ENCODE measurements around the gene CFAP65. TPM values are rescaled to one million over a fixed set of nuclear protein-coding genes. Genes with fewer than 3 reads are reported as not detected.

Gene CFAP65
- polyA plus RNA-seq, 1 donor: 0.28 TPM

DNA sequence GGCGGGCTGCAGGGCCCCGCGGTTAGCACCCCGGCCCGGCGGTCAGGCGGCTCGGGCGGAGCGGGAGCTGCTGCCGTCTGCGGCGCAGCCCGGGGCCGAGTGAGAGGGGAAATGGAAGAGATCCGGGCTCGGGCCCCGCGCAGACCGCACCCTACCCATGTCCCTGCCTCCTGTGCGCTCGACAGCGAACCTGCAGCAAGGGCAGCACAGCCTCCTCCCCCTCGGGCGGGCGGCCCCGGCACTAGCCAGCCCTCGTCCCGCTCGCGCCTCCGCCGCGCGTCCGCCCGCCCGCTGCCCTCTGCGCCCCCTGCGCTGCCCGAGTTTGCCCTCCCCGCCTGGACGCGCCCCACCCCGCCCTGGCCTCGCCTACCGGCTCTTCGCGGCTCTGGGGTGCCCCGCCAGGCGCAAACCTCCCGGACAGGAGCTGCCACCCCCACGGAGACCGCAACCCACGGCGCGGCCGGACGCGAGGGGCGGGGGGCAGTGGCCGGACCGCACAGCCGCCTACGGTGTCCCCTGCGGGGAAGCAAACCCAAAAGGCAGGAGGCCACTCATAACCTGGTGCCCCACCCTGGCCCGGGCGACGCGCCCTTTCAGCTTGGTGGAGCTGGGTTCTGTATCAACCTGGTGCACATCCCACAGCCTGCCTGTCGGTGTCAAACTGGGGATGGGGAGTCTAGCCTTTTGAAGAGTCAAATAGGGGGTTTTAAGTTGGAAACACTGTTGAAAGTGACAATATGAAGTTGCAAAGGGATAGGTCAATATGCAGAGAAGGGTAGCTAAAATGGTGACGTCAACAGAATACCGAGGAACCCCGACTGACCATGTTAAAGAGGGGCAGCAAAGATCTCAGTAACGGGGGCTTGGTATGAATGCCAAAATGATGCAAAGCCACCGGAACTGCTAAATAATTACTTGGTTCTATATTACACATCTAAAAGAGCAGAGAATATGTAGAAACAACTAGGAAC lies 19.8 kb upstream of the CFAP65 start, which contains the start of gene IHH:
TSS of gene IHH (minus strand) at position 101 of the 971 bp plus-strand sequence. CDS start 454 bp downstream, outside the sequence.
- no peak for DNase-seq

DNA sequence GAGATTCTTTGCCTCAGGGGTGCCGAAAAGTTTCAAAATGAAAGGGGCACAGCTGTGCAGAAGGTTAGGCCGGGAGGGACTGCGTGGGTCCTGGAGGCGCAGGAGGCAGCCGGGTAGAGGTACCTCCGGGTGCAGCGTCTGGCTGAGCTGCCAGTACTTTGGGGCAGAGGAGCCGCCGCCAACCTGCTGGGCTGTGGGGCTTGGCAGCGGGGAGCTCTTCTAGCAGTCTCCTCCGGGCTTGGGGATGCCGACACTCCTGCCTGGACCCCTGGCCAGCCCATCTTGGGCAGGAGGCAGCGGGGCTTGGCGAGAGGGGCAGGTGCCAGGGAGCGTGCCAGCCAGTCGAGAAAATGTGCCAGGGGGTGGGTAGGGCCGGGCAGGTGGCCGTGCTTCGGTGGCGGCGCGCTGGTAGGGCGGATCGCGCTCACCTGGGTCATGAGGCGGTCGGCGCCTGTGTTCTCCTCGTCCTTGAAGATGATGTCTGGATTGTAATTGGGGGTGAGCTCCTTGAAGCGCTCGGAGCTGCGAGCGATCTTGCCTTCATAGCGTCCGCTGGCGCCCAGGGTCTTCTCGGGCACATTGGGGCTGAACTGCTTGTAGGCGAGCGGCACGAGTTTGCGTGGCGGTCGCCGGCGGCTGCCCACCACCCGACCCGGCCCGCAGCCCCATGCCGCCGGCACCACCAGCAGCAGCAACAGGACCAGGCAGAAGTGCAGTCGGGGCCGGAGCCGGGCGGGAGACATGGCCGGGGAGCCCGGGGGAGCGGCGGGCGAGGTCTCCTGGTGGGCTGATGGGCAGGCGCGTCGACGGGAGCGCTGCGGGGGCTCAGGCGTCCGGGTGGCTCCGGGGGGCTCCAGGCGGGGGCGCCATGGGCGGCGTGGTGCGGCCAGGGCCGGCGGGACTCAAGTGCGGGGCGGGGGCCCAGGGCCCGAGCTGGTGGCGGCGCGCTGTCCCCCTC lies 18.7 kb upstream of the CFAP65 start:
- no peak for DNase-seq

DNA sequence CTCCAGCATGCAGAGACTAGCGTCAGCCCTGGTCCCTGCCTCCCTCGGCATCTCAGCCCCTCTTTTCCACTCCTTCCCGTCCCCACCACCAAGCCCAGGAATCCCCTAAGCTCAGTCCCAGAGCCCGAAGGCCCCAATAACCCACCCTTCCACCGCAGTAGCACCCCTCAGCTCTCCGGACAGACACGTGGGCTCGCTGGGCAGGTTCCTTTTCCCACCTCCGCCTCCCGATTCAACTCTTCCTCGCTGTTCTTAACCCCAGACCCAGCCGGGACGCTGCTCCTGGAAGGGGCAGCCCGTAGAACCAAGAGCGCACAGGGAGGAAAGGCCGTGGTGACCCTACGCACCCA lies 18.0 kb upstream of the CFAP65 start:
- no peak for DNase-seq

DNA sequence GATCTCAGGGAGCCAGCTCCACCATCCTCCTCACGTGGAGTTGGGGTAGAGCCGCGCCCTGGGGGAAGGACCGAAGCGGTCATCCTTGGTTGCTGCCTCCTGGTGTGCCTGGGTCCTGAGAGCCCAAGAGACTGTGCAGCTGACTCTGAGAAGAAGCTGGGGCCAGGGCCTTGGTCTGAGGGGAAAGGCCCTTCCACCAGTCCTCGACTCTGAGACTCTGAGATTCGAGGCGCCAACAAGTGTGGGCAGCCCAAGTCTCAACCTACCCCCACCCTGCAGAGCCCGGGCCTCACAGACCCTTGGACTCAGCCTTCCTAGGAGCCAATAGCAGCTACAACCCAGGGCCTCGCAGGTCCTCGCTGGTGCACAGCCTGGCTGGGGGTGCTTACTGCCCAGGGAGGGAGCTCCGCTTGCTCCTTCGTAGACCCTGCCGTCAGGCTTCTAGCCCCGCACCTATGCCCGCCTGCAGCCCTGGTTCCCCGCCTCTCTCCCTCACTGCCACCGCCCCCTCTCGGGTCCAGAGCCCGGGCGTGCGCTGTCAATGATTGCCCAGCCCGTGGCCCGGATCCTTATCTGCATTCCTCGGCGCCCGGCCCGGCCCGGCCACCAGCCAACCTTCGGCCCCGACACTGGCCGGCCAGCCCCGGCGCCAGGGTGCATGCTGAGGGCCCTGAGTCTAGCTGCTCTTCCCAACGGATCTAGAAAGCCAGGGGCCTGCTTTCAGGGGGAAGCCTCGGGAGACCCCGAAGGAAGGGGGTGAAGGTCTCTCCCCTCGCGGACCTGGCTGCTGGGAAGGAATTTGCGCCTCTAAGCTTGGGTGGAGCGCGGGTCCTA lies 17.4 kb upstream of the CFAP65 start:
- no peak for DNase-seq

DNA sequence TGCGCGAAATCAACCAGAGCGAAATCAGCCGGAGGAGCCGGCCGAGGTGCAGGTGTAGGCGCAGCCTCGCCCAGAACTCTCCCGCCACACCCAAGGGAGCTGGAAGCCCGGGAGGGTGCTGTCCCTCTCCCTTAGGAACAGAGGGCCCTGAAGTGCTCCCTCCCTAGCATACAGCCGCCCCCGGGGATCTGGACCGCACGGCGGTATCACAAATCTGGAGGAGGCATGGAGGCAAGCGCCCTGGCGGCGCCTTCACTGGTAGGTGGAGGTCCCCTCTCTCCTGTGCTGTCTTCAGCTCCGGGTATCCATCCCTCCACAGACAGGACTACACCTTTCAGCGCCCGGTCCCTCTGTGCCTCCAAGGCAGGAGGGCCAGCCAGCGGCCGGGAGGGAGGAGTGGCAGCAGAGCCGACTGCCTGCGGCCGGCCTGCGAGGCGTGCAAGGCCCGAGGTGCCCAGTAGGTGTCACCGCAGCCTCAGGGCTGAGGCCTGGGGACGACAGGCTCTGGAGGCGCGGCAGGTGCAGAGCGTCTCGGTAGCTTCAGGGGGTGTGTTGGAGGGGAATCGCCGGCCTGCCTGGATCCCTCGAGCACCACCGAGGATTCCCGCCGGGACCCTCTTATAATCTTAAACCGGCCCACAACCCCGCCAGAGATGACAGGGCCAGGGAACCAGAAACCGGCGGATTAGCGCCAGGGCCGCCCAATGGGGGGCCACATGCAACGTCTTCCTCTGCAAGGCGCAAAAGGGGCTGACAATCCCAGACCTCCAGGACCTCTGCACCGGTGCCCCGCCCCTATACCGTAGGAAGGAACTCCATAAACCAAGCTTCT lies 16.6 kb upstream of the CFAP65 start:
- peak; percentile 51 for DNase-seq

DNA sequence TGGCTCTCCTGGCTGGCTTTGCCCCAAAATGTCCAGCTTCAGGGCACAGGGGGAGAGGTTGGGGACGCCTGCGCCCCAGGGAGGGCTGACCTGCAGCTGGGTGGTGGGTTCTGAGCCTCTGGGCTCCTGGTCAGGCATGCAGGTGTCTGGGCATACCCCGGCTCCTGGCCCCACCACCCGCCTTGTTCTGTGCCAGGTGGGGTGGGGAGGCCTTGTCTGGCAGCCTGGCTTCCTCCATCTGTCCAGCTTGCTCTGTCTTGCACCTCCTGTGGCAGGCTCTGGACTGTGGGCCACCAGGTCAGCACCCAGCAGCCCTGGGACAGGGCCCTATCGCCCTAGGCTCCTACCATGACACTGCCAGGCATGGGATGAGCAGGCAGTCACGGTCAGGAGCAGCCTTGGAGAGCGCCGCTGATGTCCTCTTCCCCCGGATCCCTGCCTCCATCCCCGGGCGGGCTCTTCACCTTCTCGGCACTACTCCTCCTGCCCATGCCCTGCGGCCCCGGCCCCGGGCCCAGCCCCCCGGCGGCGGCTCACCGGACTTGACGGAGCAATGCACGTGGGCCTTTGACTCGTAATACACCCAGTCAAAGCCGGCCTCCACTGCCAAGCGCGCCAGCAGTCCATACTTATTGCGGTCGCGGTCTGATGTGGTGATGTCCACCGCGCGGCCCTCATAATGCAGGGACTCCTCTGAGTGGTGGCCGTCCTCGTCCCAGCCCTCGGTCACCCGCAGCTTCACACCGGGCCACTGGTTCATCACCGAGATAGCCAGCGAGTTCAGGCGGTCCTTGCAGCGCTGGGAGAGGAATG lies 15.8 kb upstream of the CFAP65 start:
- DNase-seq: no peak

DNA sequence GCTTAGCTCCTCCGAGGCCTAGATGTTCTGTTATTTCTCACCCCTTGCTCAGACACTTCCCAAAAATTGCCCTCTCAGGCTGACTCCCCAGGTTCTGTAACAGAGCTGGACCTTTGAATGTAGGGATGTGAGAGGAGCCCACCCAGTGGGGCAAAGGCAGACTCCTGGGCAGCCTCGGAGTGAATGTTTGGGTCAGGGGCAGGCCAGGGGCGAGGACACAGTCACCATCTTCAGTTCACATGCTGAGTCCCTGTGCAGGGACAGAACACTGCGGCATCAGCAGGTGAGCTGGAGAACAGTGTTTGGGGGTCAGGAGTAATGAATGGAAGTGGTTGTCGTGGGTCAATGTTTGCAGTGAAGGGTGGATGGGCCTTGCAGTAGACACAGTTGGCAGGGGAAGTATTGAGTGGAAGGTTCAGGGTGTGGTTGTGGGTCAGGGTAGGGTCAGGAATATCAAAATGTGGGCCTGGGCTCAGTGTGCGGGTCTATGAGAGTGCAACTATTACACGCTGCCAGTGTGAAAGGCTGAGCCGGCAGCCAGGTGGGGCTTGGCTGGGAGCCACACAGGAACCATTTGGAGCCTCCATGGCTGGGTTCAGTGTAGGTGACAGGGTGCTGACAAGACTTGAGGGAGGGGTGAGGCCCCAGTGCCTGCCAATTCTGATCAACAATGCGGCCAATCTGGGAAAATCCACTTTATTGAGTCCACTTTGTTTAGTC lies 15.0 kb upstream of the CFAP65 start:
- DNase-seq: no peak

DNA sequence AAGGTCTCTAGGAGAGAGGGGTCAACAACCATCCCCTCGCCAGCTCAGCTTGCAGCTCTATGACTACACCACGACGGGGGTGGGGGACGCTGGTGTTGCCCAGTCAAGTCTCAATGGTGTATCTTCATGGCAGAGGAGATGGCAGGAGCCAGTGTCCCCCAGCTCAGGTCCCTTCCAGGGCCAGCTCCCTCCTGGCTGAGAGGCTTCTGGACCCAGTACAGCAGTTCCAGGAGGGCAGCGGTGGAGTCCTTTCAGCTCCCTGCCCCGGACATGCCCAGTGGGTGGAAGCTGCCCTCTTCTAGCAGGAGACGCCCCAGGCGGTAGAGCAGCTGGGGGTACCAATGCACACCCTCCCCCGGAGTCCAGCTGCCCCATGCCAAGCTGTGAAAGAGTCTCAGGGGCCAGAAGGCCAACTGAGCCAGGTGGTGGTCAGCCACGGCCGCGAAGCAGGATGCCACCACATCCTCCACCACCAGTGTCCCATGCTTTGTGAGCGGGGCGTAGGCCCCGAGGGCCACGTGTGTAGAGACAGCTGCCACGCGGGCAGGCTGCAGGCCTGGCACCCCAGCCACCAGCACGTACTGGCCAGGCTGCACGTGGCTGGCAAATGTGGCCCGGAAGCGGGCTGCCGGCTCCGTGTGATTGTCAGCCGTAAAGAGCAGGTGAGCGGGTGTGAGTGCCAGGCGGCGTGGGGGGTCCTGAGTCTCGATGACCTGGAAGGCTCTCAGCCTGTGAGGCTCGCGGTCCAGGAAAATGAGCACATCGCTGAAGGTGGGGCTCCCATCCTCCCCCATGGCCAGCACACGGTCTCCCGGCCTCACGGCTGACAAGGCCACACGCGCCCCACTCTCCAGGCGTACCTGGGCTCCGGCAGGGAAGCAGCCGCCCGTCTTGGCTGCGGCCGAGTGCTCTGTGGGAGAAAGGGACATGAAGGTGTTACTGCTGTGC lies 13.9 kb upstream of the CFAP65 start:
- DNase-seq: no peak

DNA sequence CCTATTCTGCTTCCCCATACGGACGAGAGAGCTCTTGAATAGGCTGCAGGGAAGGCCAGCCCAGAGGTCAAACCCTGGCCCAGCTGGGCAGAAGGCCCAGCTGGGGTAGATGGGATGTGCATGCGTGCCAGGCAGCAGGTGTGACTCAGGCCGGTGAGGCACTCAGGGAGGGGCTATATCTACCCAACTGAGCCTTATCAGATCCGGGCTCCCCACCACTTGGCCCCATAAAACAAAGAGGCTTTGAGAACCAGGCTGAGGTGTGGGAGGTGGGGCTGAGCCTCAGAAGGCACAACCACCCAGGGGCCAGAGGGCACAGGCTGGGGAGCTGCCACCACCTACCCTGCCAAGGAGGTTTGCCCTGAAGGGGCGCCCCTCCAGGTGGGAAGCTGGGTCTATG lies 8.0 kb upstream of the CFAP65 start:
- DNase-seq: no peak

DNA sequence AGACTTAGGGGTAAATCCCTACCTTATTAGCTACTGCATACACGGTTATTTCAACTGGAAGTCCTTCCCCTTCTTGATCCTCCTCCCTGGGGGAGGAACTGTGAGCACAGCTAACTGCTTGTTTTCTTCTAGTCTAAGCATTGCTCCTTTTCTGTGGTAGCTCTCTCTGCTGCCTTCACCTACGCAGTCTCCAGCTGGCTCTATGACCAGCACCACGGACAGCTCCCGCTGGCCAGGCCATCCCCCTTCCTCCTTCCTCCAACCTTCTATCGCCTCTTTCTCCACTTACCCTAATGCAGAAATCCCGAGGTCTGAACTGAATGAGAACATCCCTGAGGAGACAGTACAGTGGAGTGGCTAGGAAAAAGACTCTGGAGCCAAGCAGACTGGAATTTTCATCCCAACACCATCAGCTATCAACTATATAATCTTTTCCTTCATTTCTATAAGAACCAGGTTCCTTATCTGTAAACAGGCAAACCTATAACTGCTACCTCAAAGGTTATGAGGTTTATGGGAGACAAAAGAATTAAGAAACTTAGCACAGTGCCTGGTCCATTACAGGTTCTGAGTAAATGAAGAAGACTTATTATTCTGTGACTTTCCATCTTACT lies 4.7 kb upstream of the CFAP65 start:
- peak; percentile 67 for DNase-seq

DNA sequence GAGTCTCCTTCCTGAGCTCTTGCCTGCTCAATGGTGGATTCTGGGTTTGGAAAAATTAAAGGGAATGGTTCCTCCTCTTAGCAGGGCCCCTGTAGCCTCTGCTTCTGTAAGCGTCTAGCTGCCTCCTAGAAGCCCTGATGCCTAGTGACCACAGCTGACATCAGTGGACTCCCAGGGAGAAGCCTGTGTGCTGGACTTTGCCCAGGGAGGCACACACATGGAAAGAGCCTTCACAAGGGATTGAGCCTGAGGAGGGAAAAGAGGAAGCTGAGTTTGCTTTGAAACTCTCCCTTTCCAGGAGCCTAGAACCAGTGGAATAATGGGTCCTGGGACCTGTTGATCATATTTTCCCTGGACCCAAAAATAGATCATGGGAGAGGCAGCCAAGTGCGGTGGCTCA lies 1.4 kb upstream of the CFAP65 start:
- DNase-seq: no peak

DNA sequence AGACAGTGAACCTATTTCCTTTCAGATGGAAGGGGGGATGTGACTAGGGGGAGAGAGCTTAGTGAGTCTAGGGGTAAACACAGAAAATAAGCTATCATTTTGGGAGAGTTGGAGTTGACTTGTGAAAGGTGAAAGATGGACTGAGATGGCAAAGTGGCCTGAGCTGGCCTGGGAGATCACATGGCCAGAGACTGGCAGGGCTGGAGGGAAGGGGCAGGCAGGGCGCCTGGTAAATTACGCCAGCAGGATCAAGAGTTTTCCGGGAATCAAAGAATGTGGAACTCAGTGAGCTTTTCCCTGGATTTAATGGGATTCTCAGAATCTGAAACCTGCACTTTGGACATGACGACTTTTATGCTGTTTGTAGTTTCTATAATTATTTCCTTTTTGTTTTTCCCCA lies 841 bp upstream of the CFAP65 start:
- DNase-seq: no peak

DNA sequence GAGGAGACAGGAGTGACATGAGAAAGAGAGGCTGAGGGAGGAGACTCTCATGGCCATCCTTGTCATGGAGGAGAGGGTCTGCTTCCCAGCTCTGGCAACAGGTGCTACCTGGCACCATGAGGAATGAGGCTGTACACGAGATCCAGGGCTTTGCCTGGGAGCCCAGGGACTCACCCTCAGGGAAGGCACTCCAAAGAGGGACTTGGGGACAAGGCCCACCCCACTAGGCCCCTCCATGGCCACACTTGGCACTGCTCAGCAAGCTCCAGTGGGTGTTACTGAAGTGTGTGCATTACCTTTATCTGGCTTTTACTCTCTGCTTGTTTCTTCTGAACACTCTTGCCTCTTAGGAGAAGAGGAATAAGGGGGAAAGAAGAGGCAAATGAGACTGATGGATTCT lies 2.7 kb downstream of the CFAP65 start:
- no peak for DNase-seq

DNA sequence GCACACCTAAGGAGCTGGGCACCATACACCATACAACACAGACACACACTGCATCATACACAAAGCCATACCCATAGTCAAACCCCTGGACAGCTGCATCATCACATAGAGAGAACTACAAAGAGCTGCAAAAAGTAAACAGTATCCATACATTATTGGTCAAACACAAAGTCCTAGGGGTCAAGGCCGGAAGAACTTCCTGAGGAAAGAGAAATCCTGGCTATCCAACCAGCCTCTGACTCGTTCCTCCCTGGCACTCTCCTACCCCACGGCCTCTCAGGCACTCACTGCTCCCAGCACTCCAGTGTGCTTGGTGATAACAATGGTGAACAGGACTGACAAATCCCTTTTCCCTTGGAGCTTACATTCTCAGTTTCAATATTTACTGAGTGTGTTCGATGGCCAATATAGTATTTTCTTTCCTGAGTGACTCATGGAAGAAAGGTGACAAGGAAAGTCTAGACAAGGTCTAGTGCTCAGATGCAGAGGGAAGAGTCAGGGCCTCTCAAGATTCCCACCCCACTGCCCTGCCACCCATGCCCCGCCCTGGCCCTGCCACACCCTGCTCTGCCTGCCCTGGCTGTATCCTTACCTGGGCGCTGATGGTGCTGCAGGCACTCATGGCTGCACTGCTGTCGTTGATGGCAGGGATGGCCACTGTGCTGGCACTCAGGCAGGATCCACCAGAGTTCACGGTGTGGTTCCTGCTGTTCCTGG lies 3.4 kb downstream of the CFAP65 start:
- DNase-seq: no peak

DNA sequence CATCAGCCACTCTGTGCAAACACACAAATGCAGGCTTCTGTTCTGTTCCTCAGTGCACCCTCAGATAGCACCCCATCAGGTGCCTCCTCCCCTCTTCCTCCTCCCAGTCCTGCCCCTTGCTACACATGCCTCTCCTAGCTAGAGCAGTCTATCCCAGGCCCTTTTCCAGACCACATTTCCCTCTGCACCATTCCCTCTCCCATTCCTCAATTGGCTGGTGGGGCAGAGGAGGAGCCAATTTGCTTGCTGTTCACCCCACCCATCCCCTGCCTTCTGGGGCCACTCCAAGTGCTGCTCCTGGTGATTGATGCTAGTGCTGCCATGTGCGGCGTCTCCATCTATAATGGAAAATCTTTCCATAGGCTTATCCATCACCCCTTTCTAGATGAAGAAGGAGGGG lies 5.4 kb downstream of the CFAP65 start:
- no peak for DNase-seq

DNA sequence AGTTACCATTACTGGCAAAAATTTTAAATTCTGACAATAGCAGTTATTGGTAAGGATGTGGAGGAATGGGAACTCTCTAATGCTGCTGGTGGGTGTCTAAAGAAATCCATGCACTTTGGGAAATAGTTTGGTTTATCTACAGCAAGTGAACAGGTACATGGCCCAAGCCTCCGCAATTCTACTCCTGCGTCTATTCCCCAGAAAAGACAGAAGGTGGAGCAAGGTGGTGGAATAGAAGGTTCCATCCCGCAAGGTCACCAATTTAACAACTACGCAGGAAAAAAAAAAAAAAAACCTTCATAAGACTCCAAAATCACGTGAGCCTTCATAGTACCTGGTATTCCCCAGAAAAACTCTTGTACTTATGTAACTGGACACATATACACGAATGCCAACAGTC lies 6.5 kb downstream of the CFAP65 start:
- DNase-seq: no peak

Data from left kidney (tissue), 2 donors.